Measurements from ENCODE around the gene DMAC2L.

DNA sequence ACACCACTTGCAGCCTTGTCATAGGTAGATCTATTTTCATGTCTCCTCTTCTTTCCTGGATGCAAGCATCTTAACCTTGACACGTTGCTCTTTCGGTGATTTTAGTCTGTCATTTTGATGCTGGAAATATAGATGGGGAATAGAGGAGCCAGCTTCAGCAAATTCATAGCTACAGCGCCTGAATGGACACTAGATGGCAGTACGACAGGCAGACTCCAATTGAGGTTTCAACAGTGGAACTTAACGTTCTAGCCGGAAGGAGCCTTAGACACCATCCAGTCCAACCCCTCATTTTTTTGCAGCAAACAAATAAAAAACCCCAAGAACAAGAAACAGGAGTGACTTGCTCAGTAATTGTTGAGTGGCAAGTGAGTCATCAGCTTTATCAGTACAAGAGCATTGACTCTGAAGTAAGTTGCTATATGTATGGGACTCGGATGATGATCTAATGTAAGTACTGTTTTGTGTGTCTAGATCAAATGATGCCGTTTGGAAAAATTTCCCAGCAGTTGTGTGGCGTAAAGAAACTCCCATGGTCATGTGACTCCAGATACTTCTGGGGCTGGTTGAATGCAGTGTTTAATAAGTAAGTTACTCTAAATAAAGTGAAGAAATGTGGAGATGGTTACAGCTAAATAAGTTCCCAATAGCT is 9.0 kb downstream of the DMAC2L start:
- TF ChIP-seq POLR2A (IDR thresholded peaks at IDR 0.05; ENCODE audit: low read depth, low read length) (no peak), POLR2AphosphoS5 (IDR thresholded peaks at IDR 0.05; ENCODE audit: low read depth, low read length) (0 out of 2 replicates have a peak, but pooled peaks have one; percentile 26), TAF1 (IDR thresholded peaks at IDR 0.05; ENCODE audit: borderline replicate concordance, low read depth, low read length) (no peak)
